ENCODE data around the gene BCL2L13.
A peak's percentile ranks its signal among the peaks of the same experiment; 100 is the strongest.
"Not testable (repeated sequence)": the region's sequence is repeated elsewhere in the genome, so short reads cannot be mapped to it uniquely, and the experiment has no call there.

BCL2L13 gene

GRCh38 chr22:17695986-17696385 is 57.4 kb downstream of the BCL2L13 start:
- no peak for DNase-seq (ENCODE audit: low spot score)

- not testable (repeated sequence) for DNase-seq (ENCODE audit: low spot score)
These were observed 58.6 kb downstream of the BCL2L13 start for GRCh38 chr22:17697196-17697595.

GRCh38 chr22:17698276-17698675 is 59.7 kb downstream of the BCL2L13 start:
- DNase-seq (ENCODE audit: low spot score): not testable (repeated sequence)

- no peak for DNase-seq (ENCODE audit: low spot score)
These were observed 60.4 kb downstream of the BCL2L13 start for GRCh38 chr22:17698948-17699347.

- no peak for DNase-seq (ENCODE audit: low spot score)
These were observed 61.3 kb downstream of the BCL2L13 start for GRCh38 chr22:17699696-17700340.

- DNase-seq (ENCODE audit: low spot score): no peak
These were observed 62.2 kb downstream of the BCL2L13 start for GRCh38 chr22:17700778-17701177.

DNA sequence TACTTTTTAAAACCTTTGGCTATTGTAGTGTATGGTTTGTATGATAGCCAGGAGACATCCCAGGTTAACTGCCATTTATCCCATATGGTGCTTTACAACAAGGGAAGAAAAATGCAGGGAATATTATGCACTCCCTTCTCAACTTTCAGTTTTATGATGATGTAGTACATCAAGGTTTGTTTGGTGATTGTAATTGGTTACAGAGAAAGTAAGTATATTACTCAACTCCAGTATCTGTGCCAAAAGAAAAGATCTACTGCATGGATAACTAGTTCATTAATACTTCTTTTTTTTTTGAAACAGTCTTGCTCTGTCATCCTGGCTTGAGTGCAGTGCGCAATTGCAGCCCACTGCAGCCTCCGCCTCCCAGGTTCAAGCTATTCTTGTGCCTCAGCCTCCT is 65.3 kb downstream of the BCL2L13 start:
- DNase-seq (ENCODE audit: low spot score): no peak

DNA sequence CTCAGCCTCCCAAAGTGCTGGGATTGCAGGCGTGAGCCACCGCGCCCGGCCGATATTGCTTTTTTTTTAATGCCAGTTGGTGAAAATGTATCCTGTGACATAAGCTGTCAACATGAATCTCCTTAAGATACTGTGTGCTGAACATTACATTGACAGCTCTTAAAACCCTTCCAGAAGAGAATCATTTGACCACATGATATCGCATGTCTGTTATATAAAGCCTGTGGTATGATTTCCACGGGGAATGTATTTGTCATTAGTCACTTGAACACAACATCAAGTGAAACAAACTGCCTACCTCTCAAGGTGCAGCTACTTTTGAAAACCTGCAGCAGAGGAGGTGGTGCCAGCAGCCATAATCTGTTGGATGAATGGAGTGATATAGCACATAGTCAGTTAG is 67.0 kb downstream of the BCL2L13 start:
- no peak for DNase-seq (ENCODE audit: low spot score)

DNA sequence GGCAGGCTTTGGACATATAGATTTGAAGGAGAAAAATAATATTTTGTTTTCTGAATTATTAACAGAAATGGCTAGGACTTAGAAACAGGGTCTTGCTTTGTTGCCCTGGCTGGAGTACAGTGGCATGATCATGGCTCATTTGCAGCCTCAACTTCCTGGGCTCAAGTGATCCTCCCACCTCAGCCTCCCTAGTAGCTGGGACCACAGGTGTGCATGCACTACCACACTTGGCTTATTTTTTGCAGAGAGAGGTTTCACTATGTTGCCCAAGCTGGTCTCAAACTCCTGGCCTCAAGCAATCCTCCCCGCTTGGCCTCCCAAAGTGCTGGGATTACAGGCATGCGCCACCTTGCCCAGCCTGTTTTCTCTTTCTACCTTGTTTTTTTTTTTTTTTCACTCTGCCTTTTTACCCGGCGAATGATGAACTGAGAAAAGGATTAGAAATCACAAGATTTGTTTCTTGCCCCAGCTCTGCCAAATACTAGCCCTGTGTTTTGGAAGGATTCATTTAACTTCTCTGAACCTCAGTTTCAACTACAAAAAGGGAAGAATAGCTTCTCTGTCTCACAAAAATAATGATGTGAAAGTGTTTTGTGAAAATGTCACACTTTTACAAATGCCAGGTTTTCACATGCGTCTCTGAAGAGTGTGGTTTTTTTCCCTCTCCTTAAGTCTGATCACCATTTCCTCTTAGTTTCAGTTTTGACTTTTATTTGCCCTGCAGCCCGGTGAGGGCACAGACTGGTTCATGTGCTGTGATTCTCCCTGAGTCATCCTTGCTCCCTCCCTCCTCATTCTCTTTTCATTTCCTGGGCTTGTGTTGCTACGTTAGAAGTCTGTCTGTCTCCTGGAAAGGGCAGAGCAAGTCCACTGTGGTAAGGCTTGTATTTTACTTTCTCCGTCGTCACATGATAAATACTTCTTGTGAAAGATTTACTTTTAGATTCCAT is 67.7 kb downstream of the BCL2L13 start:
- peak; percentile 77 for DNase-seq (ENCODE audit: low spot score)

- no peak for DNase-seq (ENCODE audit: low spot score)
These were observed 68.4 kb downstream of the BCL2L13 start for GRCh38 chr22:17706947-17707346.

GRCh38 chr22:17707526-17707925 is 69.0 kb downstream of the BCL2L13 start:
- no peak for DNase-seq (ENCODE audit: low spot score)

- DNase-seq (ENCODE audit: low spot score): no peak
These were observed 71.5 kb downstream of the BCL2L13 start for GRCh38 chr22:17710023-17710422.

GRCh38 chr22:17712441-17712840 is 73.9 kb downstream of the BCL2L13 start:
- DNase-seq (ENCODE audit: low spot score): no peak

DNA sequence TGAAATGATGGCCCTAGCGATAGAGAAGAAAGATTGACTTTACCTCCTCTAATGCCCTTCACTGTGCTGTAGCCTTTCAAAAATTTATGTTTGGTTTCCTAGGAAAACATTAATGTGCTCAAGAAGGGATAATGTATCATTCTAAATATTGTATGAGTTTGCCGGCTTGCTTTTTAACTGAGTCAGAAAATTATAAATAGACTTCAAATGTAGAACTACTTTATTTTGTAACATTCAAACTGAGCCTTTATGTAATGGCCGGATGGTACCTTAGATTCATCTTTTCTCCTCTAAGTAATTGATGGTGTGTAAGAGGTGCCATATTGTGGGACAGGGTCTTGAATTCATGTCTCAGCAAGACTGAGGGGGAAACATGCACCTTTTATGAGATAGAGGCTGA is 78.0 kb downstream of the BCL2L13 start:
- DNase-seq (ENCODE audit: low spot score): no peak

DNA sequence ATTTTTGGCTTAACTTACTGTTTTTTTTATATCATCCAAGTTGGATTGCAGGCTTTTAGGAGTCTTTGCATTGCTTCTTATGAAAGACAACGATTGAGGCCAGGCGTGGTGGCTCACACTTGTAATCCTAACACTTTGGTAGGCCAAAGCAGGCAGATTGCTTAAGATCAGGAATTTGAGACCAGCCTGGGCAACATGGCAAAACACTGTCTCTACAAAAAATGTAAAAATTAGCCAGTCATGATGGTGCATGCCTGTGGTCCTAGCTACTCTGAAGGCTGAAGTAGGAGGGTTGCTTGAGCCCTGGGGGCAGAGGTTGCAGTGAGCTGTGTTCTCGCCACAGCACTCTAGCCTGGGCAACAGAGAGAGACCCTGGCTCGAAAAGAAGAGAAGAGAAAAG is 79.2 kb downstream of the BCL2L13 start:
- DNase-seq (ENCODE audit: low spot score): no peak

- no peak for DNase-seq (ENCODE audit: low spot score)
These were observed 81.4 kb downstream of the BCL2L13 start for GRCh38 chr22:17719911-17720310.

DNA sequence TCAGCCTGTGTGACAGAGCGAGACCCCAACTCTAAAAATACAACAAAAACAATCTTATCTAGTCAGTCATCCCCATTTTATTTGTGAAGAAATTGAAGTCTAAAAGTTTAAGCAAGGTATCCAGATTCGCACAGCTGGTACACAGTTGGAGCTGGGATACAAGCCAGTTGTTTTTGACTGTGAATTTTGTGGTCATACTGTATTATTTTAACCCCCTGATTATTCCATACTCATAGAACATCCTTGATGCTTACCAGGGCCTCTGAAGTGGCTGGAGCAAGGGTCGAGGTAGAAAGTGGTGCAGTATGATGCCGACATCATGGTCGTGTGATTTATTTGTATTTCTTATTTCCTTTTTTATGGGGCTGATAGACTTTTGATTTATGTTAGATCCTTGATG is 85.7 kb downstream of the BCL2L13 start:
- DNase-seq (ENCODE audit: low spot score): no peak

DNA sequence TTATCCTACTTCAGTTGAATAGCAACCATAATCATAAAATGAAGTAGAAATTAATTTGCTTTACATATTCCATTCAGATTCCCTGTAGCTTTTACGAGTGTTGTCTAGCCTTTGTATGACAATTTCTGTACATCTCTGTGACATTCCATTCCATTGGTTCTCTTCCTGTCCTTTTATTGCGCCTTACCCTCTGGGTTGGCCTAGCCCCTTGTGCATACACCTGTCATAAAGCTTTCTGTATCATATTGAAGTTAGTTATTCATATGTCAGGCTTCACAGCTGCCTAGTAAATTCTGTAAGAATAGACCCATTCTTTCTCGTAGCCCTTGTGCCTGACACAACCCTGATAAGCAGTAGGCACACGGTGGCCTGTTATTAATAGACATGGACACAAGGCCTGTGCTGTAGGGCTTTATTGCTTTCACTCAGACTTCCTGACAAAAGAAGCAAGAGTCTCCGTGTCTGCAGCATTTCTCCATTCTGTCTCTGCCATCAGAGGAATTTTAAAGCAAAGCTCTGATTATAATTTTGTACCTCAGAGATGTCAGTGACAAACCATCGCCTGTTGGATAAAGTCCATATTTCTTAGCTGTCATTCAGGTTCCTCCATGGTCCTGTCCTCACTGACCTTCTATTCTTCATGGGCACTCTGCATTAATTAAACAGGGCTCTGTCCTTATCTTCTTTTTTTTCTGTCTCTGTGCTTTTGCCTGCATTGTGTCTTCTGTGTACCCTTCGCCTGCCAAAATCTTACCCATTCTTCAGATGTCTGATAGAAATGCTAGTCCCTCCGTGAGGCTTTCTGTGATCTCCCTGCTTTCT is 86.3 kb downstream of the BCL2L13 start:
- no peak for DNase-seq (ENCODE audit: low spot score)

DNA sequence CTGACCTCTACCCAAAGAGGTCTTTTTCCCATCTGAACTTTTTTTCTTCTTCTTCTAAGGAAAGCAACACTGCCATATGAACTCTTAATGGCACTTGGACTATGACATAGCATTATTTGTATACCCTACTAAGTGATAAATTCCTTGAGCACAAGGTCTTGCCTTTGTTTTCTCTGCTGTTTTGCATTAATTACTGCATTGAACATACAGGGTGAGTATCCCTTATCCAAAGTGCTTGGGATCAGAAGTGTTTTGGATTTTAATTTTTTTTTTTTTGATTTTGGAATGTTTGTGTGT is 86.9 kb downstream of the BCL2L13 start:
- no peak for DNase-seq (ENCODE audit: low spot score)

- no peak for DNase-seq (ENCODE audit: low spot score)
These were observed 87.7 kb downstream of the BCL2L13 start for GRCh38 chr22:17726006-17726927.

All from LoVo (cell line).